Measurements from ENCODE around the gene LDB2.

Gene LDB2

DNA sequence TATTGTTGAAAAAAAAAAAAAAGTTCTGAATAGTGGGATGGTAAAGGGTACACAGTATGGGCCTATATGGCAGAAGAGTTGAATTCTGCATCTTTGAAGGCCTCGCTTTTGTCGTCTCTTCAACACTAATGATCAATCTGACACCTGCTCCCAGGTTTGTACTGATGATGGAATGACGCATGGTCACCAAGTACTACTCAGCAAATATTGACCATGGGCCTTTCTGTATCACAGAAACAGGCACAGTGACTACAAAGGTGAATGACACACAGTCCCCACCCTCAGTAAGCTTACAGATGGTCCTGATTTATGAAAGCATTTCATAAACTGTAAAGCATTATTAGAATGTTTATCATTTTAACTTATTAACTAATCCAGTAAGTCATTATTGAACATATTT lies 152.6 kb downstream of the LDB2 start:
- H3K4me1 Mint-ChIP-seq: no peaks in the 10 kb centered on the region
- H3K4me3 Mint-ChIP-seq: no peak overlapping the region
- ATAC-seq: no peak
- no peaks in the 10 kb centered on the region for H3K36me3 Mint-ChIP-seq
- H3K27me3 Mint-ChIP-seq: no peaks in the 10 kb centered on the region
- no peaks in the 10 kb centered on the region for H3K9me3 Mint-ChIP-seq
- H3K27ac Mint-ChIP-seq: no peak overlapping the region

DNA sequence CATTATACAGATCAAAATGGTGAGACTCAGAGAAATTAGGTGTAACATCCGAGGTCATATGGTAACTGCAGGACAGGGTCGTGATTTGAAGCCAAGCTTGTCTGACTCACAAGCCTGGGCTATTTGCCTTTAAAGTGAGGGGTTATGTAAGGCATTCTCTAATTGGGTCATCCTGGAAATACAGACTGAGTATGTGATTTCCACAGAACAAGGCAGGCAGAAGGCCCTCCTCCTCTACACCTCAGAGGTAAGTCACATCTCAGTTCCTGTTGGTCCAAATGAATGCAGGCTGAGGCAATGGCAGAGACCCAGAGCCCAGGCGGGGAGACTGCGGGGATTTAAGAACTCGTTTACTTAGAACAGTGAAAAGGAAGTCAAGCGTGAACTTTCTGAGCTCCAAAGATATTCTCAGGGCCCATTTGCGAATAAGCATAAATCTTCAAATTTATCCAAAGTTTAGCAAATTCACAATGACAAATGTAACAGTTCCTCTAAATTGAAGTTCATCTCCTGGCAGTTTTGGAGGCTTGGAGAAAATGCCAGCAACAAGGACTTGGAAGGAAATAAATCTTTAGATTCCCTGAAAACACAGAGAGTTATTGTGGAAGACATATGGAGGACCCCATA lies 153.3 kb downstream of the LDB2 start:
- Mint-ChIP-seq H3K9me3 (no peaks in the 10 kb centered on the region), H3K27me3 (no peaks in the 10 kb centered on the region), H3K4me1 (no peaks in the 10 kb centered on the region), H3K4me3 (no peak overlapping the region), H3K27ac (no peak overlapping the region), H3K36me3 (no peaks in the 10 kb centered on the region)
- ATAC-seq: no peak

DNA sequence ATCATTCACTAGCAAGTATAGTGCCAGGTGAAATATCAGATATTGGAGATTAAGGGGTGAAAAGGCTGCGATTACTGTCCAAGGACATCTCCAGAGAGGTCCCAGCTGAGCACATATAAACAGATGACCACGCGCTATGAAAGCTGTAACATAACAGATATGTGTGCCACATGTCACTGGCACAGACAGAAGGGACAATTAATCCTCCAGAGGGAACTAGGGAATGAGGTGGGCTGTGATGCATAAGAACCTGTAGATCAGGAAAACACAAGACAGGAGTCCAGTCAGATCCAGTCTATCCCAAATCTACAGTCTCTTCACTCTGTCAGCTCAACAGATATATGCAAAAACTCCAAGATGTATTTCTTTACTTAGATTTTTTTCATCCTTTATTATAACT lies 157.2 kb downstream of the LDB2 start:
- H3K36me3 Mint-ChIP-seq: no peaks in the 10 kb centered on the region
- ATAC-seq: no peak
- H3K4me1 Mint-ChIP-seq: no peaks in the 10 kb centered on the region
- no peaks in the 10 kb centered on the region for H3K27me3 Mint-ChIP-seq
- H3K4me3 Mint-ChIP-seq: no peak overlapping the region
- H3K27ac Mint-ChIP-seq: no peak overlapping the region
- H3K9me3 Mint-ChIP-seq: peaks cover 3% of the 10 kb centered on the region

DNA sequence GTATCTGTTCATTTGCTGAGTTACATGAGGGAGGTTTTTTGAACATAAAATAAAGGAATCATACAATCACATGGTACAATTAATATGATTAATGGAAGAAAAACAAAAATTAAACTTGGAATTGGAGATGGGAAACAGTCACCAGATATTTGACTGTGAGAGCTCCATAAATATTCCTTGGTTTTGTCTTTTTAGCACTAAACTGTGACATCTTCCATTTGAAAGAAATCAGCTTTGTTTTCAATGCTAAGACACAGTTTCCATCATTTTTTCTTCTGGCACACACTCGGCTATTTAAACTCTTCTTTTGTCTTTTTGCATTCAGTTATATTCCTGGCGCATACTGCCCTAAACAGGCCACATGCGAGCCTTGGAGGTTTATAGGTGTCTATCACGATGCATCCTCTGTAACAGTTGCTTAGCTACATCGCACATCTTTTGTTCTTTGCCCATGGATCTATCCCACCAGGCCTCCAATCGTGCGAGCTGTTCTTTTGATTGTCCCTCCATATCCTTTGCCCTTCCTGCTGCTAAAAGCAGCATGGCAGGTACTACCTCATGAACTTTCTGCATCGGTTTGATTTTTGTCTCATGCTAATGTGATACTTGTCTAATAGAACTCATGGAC lies 158.3 kb downstream of the LDB2 start:
- Mint-ChIP-seq H3K27ac (no peak overlapping the region), H3K27me3 (no peaks in the 10 kb centered on the region), H3K4me1 (no peaks in the 10 kb centered on the region), H3K4me3 (no peak overlapping the region), H3K9me3 (peaks cover 7% of the 10 kb centered on the region), H3K36me3 (no peaks in the 10 kb centered on the region)
- no peak for ATAC-seq

DNA sequence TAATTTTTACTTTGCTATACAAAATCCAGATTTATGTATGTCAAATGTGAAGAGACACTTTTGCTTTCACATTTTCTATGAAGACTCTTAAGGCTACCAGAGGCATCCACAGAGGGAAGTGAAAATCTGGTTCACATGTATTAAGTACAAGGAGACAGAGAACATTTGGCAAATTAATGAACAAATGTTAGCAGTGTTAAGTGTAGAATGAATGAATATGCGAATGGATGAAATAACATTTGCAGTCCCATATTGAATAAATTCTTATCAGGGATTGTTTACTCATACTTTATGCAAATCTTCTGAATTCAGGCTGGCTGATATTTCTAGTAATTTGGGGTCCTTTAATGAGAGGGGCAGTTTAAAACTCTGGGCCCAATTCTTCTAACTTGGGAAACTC lies 159.9 kb downstream of the LDB2 start:
- Mint-ChIP-seq H3K9me3 (peaks cover 10% of the 10 kb centered on the region), H3K27ac (no peak overlapping the region), H3K27me3 (no peaks in the 10 kb centered on the region), H3K36me3 (no peaks in the 10 kb centered on the region), H3K4me3 (no peak overlapping the region), H3K4me1 (no peaks in the 10 kb centered on the region)
- no peak for ATAC-seq

DNA sequence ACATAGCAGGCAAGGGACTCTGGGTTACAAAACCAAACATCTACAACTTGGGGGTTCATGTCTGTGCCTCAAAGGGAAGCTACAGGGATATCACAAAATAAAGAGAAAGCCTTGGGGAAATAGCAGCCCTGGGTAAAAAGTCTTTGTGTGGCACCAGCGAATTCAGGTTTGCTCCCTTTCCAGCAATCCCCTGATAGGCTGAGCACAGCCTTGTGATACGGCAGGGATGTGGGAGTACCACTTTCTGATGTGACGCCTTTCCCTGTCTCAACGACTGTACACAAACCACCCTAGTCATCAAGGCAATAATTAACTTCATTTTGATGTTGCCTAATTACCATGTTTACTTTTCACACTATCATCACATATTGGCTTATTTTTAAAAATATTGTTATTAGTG lies 164.9 kb downstream of the LDB2 start:
- no peak for ATAC-seq
- Mint-ChIP-seq H3K4me1 (no peaks in the 10 kb centered on the region), H3K4me3 (no peak overlapping the region), H3K27ac (no peak overlapping the region), H3K36me3 (no peaks in the 10 kb centered on the region), H3K9me3 (peaks cover 14% of the 10 kb centered on the region), H3K27me3 (no peaks in the 10 kb centered on the region)

DNA sequence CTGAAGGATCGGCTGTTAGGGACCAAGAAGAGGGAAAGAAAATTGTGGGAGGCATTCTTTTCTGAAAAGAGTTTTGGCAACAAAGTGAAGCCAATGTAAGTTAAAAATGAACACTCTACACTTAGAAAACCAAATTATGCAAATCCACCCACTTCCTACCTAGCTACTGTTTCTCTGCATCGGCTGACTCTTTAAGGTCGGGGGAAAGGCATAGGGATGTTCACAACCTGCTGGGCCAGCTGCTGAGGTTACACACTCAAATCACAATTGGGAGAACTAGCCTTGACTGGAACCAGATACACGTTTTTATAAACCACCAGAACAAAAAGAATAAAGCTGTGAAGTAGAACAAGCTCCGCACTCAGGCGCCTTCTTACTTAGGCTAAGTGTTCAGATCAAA lies 165.7 kb downstream of the LDB2 start:
- no peak for ATAC-seq
- H3K36me3 Mint-ChIP-seq: no peaks in the 10 kb centered on the region
- H3K27me3 Mint-ChIP-seq: no peaks in the 10 kb centered on the region
- no peak overlapping the region for H3K4me3 Mint-ChIP-seq
- no peaks in the 10 kb centered on the region for H3K4me1 Mint-ChIP-seq
- H3K9me3 Mint-ChIP-seq: peaks cover 11% of the 10 kb centered on the region
- no peak overlapping the region for H3K27ac Mint-ChIP-seq

DNA sequence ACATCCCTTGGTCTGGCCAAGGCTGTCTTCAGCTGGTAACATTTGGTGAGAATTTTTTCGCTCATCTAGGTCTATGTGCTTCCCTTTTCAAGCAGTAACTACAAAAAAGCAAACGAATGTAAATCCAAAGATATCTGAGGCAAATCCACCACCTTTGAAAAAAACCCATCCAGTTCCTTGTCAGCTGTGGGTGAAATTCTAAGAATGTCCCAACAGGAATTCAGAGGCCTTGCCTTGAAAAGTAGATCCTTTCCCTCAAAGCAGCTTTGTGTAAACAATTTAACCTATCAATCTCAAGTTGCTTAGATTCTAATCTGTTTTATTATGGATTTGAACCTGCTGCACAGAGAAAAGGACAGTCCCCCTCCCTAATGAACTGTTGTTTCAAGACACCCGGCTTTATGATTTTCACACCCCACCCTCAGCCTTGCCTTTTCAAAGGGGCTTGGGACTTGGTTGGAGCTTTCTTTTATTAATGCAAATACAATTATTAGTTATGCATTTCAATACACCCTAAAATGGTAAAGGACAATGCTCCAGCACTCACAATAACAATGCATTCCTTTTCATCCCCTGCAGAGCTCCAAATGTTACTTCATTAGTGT lies 166.6 kb downstream of the LDB2 start:
- no peaks in the 10 kb centered on the region for H3K36me3 Mint-ChIP-seq
- H3K9me3 Mint-ChIP-seq: peaks cover 13% of the 10 kb centered on the region
- no peak overlapping the region for H3K27ac Mint-ChIP-seq
- H3K27me3 Mint-ChIP-seq: no peaks in the 10 kb centered on the region
- no peaks in the 10 kb centered on the region for H3K4me1 Mint-ChIP-seq
- no peak for ATAC-seq
- no peak overlapping the region for H3K4me3 Mint-ChIP-seq

DNA sequence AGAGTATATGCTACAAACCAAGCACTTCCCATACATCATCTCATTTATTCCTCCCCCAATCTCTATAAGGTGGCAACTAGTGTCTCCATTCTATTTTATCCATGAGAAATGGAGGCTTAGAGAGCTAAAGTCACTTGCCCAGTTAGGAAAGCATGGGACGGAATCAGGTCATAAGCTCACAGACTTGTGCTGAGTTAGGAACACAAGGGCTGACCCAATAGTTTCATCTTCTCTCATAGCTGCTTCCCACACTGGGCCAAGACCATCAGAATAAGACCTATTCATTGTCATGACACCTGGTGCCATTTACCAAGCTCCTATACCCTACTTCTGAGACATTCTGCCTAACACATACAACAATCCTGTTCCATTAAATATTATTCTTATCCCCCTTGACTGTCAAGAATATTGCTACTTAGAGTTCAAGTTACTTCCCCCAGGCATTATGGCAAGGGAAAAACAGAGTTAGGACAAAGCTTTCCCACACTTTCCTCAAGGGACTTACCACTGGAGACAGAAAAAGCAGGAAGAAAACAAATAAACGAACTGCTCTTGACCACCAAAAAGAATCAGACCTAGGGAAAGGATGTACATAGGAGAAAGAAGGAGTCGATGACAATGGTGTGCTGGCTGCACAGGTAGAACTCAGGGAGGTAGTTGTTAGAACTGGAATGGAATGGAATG lies 167.8 kb downstream of the LDB2 start:
- Mint-ChIP-seq H3K36me3 (no peaks in the 10 kb centered on the region), H3K27ac (no peak overlapping the region), H3K9me3 (peaks cover 9% of the 10 kb centered on the region), H3K4me3 (no peak overlapping the region), H3K4me1 (no peaks in the 10 kb centered on the region), H3K27me3 (no peaks in the 10 kb centered on the region)
- no peak for ATAC-seq

DNA sequence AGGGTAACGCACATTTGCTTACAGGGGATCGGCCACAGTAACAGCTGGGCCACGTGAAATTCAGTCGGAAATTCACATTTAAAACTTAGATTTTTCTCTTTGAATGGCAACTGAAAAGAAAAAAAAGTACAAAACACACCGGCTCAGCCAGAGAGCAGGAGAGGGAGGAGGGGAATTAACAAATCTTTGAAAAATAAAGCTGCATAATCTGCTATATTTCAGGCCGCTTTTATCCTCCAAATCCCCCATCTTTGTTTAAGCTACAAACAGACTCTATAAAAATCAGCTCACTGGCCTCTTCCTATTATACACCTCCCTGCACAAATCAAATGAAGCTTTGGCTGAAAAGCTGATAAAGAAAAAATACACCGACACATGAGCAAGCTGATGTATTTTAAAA lies 169.1 kb downstream of the LDB2 start:
- no peak for ATAC-seq
- no peak overlapping the region for H3K27ac Mint-ChIP-seq
- H3K27me3 Mint-ChIP-seq: no peaks in the 10 kb centered on the region
- no peaks in the 10 kb centered on the region for H3K36me3 Mint-ChIP-seq
- H3K4me1 Mint-ChIP-seq: no peaks in the 10 kb centered on the region
- H3K9me3 Mint-ChIP-seq: peaks cover 12% of the 10 kb centered on the region
- H3K4me3 Mint-ChIP-seq: no peak overlapping the region

DNA sequence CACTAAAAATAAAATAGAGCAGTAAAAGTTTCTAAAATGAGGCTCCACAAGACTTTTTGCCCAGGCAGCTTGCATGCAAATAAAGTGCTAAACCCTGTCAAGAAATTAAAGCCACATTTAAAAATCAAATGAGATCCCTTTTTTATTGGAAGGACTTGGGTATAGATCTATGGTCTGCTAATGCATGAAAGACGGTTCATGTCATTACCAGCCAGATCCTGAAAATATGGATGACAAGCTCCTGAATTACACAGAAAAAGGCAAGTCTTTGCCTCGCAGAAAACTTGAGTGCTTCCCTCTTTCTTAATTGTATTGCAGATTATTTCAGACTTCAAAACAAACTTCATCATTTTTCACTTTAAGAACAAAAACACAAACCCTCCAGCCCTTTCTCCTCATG lies 169.6 kb downstream of the LDB2 start:
- no peak overlapping the region for H3K4me3 Mint-ChIP-seq
- no peaks in the 10 kb centered on the region for H3K4me1 Mint-ChIP-seq
- H3K9me3 Mint-ChIP-seq: peaks cover 12% of the 10 kb centered on the region
- no peak overlapping the region for H3K27ac Mint-ChIP-seq
- no peaks in the 10 kb centered on the region for H3K36me3 Mint-ChIP-seq
- no peaks in the 10 kb centered on the region for H3K27me3 Mint-ChIP-seq
- ATAC-seq: no peak

DNA sequence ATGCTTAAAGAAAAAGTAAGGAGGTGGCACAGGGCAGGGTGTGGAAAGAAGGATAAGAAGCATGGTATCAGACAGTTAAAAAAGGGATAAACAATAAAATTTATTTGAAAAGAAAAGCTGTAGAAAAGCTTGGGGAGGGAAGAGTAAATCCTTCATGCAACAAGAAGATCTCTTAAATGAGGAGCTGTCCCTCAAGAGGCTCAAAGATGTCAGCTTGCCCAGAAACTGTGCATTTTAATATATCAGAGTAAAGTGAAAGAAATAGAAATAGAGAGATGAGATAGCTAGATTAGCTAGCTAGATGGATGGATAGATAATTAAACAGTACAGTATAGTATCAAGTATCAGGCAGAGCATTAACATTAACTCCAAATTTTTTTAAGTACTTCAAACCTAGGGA lies 170.3 kb downstream of the LDB2 start:
- Mint-ChIP-seq H3K4me1 (no peaks in the 10 kb centered on the region), H3K4me3 (no peak overlapping the region), H3K36me3 (no peaks in the 10 kb centered on the region), H3K27ac (no peak overlapping the region), H3K9me3 (peaks cover 17% of the 10 kb centered on the region), H3K27me3 (no peaks in the 10 kb centered on the region)
- ATAC-seq: no peak

DNA sequence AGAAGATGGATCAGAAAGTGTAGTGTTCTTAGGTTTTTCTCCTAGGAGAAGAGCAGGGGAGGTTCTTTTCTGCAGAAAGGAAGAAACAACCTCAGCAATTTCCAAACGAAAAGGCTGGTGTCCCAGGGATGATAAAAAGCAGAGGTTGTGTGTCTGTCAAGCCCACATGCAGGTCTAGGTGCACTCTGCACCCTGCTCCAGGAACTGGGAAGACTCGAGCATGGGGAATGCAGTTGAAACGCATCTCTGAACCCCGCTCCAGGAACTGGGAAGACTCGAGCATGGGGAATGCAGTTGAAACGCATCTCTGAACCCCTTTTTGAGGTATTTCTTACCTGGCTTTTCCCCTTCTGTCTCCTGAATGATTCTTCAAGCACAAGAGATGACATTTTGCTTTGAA lies 171.2 kb downstream of the LDB2 start:
- no peaks in the 10 kb centered on the region for H3K4me1 Mint-ChIP-seq
- no peaks in the 10 kb centered on the region for H3K36me3 Mint-ChIP-seq
- H3K27me3 Mint-ChIP-seq: no peaks in the 10 kb centered on the region
- no peak overlapping the region for H3K4me3 Mint-ChIP-seq
- ATAC-seq: no peak
- H3K9me3 Mint-ChIP-seq: peaks cover 17% of the 10 kb centered on the region
- H3K27ac Mint-ChIP-seq: no peak overlapping the region

DNA sequence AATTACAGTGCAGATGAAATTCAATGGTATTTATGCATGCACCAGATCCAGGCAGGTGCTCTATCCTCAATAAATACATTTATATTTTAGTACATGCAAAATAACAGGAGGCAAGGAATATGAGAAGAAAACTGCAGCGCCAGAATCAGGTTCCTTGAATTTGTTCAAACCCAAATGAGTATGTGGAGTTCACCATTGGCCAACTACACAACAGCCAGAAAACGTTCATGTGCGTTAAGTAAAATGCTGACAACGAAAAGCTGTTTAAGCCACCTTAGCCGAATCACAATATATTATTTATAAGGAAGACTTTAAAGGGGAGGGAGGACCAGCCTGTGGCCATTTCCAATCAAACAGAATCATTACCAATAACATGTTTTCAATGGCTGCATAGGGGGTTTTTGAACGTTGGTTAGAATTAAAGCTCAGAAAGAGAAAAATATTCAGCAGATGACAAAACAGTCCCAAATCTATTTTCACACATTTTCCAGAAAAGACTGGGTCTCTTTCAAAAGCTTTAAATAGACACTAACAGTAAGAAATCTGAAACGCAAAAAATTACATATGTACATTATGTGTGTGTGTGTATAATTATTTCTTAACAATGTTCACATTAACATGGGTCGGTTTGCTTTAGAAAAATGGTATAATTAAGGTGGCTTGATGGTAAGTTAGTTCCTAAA lies 171.9 kb downstream of the LDB2 start:
- Mint-ChIP-seq H3K4me1 (no peaks in the 10 kb centered on the region), H3K4me3 (no peak overlapping the region), H3K36me3 (no peaks in the 10 kb centered on the region), H3K9me3 (peaks cover 17% of the 10 kb centered on the region), H3K27me3 (no peaks in the 10 kb centered on the region), H3K27ac (no peak overlapping the region)
- ATAC-seq: no peak

DNA sequence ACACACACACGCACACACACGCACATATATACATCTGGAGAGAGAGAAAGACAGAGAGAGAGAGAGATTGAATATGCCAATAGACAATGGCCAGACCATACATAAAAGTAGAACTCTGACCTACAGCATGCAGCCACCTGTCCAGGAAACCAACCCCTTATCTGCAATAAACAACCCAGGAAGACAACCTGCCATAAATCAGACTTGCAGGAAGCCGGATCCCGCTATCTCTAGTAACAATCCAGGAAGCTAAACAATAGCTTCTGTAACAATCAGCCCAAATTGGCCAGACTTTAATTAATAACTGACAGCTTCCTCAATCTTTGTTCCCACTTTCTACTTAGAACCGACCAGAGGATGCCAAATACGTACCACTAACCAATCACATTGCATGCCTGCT lies 173.2 kb downstream of the LDB2 start:
- Mint-ChIP-seq H3K27ac (no peak overlapping the region), H3K4me1 (no peaks in the 10 kb centered on the region), H3K4me3 (no peak overlapping the region), H3K9me3 (peaks cover 13% of the 10 kb centered on the region), H3K36me3 (no peaks in the 10 kb centered on the region), H3K27me3 (no peaks in the 10 kb centered on the region)
- no peak for ATAC-seq
